ENCODE results near the gene BASP1.

GRCh38 chr5:17276445-17276844, 59.0 kb downstream of the BASP1 start:
- TF ChIP-seq CTCF (IDR thresholded peaks at IDR 0.05) (no peak), POLR2A (IDR thresholded peaks at IDR 0.05) (no peak)
